Measurements from ENCODE around the gene KLF1.

Gene KLF1

GRCh38 chr19:12838182-12838885 lies 48.7 kb downstream of the KLF1 start, which contains the start of gene MAST1:
TSS of gene MAST1 (plus strand) at chr19:12838515. CDS start at chr19:12838573, 58 bp downstream.
- peak within 1 kb of the TSS; percentile 79 for H3K27ac Mint-ChIP-seq
- peaks cover 62% of the 10 kb centered on the region for H3K27me3 Mint-ChIP-seq
- H3K36me3 Mint-ChIP-seq, result no peaks in the 10 kb centered on the region
- H3K9me3 Mint-ChIP-seq, result no peaks in the 10 kb centered on the region
- peaks cover 42% of the 10 kb centered on the region for H3K4me1 Mint-ChIP-seq
- H3K4me3 Mint-ChIP-seq, result peak within 1 kb of the TSS; percentile 77

GRCh38 chr19:12837225-12837624 lies 49.8 kb downstream of the KLF1 start:
- Mint-ChIP-seq H3K9me3 (no peaks in the 10 kb centered on the region), H3K36me3 (no peaks in the 10 kb centered on the region), H3K27ac (peak overlapping the region; percentile 79), H3K4me3 (peak overlapping the region; percentile 23), H3K4me1 (peaks cover 50% of the 10 kb centered on the region), H3K27me3 (peaks cover 64% of the 10 kb centered on the region)

- peaks cover 66% of the 10 kb centered on the region for H3K27me3 Mint-ChIP-seq
- H3K9me3 Mint-ChIP-seq, result no peaks in the 10 kb centered on the region
- H3K4me3 Mint-ChIP-seq, result no peak overlapping the region
- H3K27ac Mint-ChIP-seq, result no peak overlapping the region
- no peaks in the 10 kb centered on the region for H3K36me3 Mint-ChIP-seq
- peaks cover 52% of the 10 kb centered on the region for H3K4me1 Mint-ChIP-seq
Measured at GRCh38 chr19:12836529-12836863, 50.5 kb downstream of the KLF1 start.

- H3K9me3 Mint-ChIP-seq, result no peaks in the 10 kb centered on the region
- no peak overlapping the region for H3K27ac Mint-ChIP-seq
- peaks cover 2% of the 10 kb centered on the region for H3K36me3 Mint-ChIP-seq
- H3K4me3 Mint-ChIP-seq, result no peak overlapping the region
- H3K27me3 Mint-ChIP-seq, result peaks cover 63% of the 10 kb centered on the region
- H3K4me1 Mint-ChIP-seq, result peaks cover 43% of the 10 kb centered on the region
Measured at GRCh38 chr19:12834976-12835757, 51.8 kb downstream of the KLF1 start.

GRCh38 chr19:12834566-12834943 lies 52.4 kb downstream of the KLF1 start, which contains the start of gene RTBDN:
TSS of gene RTBDN (minus strand) at chr19:12834579. CDS start at chr19:12829979, 4,600 bp downstream.
- H3K36me3 Mint-ChIP-seq, result peaks cover 2% of the 10 kb centered on the region
- H3K27ac Mint-ChIP-seq, result peak within 1 kb of the TSS; percentile 62

More at GRCh38 chr19:12834566-12834943, 52.4 kb downstream of the KLF1 start, which contains the start of gene RTBDN:
- H3K4me1 Mint-ChIP-seq, result peaks cover 42% of the 10 kb centered on the region
- H3K4me3 Mint-ChIP-seq, result peak within 1 kb of the TSS; percentile 67
- H3K27me3 Mint-ChIP-seq, result peaks cover 65% of the 10 kb centered on the region
- H3K9me3 Mint-ChIP-seq, result no peaks in the 10 kb centered on the region
